ENCODE measurements around the gene MAGT1.
"Not testable (repeated sequence)": the region's sequence is repeated elsewhere in the genome, so short reads cannot be mapped to it uniquely, and the experiment has no call there.

The MAGT1 gene

DNA sequence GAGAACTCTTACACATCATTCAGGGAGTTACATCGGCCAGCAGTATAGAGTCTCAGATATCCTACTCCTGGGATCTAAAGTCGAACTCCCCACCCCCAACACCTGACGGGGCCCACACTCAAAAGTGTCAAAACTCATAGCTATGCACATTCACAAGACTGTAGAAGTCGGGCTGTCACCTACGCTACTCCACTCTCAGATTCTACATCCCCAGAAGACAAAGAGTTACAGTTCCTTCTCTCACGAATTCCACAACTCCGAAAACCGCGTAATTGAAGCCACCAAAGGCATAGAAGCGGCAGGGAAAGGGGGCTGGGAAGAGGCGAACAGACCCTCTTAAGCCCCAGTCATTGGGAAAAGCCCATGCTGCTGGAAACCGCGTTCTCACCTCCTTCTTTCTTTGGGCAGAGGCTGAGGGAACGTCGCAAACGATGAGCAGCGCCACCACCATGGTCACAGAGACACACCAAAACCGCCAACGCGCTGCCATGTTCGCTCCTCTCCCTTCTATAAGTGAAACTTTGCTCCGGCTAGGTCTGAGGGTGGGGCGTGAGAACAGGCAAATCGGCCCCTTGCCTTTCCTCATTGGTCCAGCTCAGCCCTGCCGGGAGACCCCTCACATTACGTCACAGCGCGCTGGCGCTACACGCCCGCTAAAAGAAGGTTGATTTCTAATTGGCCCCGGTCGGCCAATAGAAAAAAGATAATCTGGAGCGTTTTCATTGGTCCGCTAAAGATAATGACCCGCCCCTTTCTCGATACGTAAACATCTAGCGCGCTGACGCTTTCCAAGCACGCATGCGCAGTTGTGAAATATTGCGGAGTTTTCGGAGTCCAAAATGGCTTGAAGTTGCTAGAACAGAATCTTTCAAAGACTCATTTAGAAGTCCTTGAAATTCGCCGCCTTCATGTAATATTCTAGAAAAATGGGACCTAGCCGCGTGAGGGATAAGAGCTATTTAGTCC lies at the start of gene MAGT1:
MAGT1 (minus strand) TSS at position 515 of the 966 bp plus-strand sequence; CDS start at position 490, 25 bp downstream.
- peak; percentile 96 for DNase-seq

DNA sequence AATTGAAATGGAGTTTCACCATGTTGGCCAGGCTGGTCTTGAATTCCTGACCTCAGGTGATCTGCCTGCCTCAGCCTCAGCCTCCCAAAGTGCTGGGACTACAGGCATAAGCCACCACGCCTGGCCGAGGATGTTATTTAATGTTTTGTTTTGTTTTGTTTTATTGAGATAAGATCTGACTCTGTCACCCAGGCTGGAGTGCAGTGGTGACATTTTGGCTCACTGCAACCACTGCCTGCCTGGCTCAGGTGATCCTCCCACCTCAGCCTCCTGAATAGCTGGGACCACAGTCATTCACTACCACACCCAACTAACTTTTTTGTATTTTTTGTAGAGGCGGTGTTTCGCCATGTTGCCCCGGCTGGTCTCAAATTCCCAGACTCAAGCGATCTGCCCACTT lies 49.8 kb upstream of the MAGT1 start:
- not testable (repeated sequence) for DNase-seq

DNA sequence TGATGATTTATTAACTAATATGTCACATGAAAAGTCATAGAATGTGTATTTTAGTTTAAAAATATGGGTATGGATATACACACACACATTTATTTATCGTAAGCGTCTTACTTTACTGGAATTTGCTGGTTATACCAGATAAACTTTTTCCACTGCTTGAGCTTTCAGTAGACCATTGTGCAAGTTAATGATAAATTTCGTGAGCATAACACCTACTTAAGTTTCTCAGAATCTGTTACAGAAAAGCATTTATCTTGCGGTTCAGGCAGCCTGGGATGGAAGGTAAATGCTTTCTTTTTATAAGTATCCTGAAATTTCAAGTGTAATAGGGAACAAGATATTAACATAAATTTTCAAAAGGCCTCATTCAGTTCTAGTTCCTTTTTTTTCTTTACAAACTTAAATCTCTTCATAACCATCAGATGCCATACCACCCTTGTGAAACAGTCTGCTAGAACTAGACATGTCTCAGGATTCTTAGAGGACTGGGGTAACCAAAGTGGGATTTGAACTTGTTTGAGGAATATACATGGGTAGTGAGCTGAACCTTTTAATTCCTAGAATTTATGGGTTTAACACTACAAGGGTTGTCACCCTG lies 42.9 kb upstream of the MAGT1 start:
- no peak for DNase-seq

DNA sequence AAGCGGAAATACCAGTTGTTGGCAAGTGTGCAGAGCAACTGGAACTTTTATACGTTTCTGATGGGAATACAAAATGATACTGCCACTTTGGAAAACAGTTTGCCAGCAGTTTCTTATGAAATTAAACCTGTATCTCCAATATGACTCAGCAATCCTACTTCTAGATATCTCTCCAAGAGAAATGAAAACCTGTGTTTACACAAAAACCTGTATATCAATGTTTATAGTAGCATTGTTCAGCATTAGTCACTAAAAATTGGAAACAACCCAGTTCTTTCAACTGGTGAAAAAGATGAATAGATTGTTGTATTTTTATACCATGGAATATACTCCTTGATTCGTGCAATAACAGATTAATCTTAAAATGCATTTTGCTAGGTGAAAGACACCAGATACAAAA lies 42.1 kb upstream of the MAGT1 start:
- DNase-seq, result no peak

DNA sequence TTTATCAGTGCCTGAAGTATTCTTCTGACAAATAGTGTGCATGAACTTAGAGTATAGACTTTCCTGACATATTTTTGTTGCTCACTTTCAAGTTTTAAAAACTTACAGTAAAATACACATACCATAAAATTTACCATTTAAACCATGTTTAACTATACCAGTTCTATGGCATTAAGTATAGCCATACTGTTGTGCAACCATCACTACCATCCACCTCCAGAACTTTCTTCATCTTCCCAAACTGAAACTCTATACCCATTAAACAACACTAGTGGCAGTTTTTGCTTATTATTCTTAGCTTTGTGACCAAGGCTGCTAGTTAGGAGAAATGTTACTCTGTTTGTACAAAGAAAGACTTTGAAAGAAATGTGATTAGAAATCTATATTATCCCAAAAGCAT lies 41.1 kb upstream of the MAGT1 start:
- no peak for DNase-seq

DNA sequence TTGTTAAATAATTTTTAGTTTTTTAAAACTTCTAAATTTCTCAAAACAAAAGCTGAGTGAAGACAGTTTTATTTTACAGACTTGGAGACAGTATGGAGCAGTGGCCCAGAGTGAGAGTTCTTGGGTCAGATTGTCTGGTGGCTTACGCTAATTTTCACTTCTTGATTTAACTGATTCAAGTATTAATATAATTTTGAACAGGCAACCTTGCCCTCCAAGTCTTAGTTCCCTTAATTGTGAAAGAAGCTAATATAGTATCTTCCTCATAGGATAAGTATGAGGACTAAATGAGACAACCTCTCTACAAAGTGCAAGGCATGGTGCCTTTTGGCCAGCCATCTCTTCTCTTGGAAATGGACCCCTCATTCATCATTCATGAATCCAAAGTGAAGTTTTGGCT lies 40.7 kb upstream of the MAGT1 start:
- no peak for DNase-seq

DNA sequence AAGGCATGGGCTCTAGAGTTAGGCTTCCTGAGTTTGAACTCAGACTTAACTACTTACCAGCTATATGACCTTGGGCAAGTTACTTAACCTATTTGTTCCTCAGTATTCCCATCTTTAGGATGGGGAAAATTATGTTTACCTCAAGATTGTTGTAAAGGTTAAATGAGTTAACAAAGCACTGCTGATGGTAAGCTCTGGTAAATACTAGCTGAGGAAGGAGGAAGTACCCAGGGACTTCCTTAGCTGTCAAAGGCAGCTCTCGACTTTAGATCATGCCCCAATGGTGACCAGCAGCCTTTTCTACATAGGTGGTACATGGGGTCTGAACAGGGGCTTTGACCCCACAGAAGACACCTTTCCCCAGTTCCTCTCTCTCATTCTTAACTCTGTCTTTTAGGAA lies 35.3 kb upstream of the MAGT1 start:
- no peak for DNase-seq

DNA sequence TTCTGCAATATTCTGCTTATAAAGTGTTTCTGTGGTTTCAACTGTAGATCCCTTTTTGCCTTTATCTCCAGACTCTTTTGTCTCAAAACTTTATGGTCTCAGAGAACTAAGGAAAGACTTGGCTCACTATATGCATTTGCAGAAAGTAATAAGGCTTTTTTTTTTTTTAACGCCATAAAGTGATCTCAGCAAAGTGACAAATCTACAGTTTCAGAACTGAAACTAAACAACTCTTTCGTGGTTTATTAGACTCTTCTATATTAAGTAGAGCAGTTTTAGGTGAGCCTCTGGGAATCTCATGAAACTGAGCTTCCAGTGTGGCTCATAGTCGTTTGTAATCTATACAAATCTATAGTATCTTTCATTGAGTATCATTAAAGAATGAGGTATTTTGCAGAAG lies 30.5 kb upstream of the MAGT1 start:
- DNase-seq, result no peak

DNA sequence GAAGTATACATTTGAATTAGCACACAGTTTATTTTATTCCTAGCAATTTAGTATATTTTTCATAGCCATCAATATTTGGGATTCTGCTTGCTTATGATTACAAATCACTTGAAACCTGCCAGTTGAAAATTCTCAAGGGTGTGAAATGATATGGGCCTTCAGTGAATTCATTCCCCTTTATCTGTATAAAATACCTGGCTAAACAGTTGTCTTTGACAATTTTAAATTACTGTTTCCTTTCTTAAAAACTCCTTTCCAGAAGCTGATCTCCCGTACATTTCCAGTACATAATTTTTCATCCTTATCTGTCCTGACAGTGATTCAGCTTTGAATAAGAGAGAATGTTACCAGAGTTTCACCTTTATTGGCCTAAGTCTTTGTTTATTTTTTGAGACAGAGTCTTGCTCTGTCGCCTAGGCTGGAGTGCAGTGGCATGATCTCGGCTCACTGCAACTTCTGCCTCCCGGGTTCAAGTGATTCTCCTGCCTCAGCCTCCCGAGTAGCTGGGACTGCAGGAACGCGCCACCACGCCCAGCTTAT lies 29.2 kb upstream of the MAGT1 start:
- DNase-seq, result no peak

DNA sequence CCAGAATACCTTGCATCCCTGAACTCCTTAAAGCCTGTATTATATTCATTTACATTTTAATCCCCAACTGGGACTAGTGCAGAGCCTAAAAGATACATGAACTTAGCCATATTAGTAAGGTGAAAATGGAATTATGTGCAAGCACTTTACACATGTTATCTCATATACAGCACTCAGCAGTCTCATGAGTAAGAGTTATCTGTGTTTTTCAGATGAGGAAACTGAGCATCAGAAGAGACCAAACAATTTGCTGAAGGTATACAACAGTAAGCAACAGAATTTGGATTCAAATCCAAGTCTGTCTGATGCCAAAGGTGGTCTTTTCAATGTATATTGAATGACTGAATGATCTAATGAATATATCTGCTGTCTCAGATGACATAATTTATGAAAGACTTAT lies 27.6 kb upstream of the MAGT1 start:
- DNase-seq, result no peak

DNA sequence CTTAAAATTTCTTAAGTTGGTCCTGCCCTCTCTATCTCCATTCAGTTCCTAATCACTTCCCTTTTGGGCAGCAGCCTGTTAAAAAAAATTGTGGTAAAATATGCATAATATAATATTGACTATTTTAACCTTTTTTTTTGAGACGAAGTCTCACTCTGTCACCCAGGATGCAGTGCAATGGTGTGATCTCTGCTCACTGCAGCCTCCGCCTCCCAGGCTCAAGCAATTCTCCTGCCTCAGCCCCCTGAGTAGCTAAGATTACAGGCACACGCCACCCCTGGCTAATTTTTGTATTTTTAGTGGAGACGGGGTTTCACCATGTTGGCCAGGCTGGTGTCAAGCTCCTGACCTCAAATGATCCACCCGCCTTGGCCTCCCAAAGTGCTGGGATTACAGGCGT lies 24.1 kb upstream of the MAGT1 start:
- not testable (repeated sequence) for DNase-seq

DNA sequence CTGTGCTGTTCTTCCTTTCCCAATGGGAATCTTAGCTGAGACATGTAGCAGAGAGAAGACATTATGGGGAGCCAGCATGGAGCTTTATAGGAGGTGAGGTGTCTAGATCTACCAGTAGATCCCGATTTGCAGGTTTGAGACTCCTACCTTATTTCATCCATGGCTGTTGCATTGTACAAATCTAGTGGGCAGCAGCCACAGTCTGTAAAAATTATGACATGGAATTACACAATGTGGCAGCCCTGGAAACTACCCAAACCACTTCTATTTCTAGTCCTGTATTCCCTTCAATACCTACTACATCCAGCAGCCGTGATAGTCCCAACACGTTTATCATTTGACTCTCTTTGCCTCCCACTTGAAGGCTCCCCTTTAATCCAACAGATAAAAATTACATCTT lies 23.3 kb upstream of the MAGT1 start:
- DNase-seq, result no peak

DNA sequence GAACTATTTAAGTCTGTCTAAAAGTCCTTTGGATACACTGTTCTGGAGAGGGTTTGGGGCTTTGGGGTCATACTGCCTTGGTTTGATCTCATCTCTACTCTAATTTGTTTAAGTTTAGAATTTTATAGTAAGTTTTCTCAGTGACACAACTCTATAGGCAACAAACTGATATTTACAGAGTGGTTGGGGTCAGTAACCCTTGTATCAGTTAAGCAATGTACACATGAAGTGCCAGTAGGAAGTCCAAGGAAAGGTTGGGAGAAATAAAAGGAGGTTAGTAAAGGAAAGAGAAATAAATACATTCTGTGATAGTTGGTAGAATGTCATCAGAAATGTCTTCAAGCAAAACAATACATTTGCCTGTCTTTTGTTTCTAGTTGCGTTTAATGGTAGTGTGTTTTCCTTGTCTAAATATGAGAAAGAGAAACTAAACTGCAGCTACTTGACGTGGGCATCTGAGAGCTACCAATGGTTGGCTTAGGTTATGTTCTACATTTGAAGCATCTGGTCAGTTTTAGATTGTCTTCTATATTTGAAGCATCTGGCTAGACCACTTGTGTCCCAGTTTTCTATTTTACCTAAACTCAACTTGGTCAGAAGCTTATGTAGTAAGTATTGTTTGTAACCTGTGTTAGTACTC lies 22.2 kb upstream of the MAGT1 start:
- DNase-seq, result no peak

DNA sequence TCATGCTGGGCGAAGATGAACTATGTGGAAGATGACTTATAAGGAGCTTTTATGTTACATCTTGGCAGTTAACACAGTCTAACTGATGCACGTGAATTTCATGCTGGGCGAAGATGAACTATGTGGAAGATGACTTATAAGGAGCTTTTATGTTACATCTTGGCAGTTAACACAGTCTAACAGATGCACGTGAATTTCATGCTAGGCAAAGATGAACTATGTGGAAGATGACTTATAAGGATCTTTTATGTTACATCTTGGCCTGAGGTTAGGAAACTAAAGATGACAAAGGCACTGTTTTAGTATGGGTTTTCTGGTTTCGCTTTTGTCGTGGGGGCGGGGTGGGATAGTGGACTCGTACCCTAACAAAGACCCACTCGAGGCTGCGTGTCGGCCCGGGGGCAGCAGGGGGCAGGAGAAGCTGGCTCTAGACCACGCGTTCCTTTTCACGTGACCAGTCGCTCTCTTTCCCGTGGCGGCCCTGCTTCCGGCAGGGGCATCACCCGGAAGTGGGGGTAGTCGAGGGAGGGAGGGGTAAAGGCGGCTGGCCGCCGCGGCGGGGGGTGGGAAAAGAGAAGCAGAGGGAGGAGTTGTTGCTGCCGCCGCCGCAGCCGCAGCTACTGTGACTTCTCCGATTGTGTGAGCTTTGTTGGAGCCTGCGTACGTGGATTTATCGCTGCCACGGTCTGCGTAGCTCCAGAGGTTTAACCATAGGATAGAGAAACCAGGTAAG lies 15.0 kb upstream of the MAGT1 start, which contains the start of gene ATP7A:
ATP7A (plus strand) TSS at position 586 of the 733 bp plus-strand sequence. CDS start 60,949 bp downstream, outside the sequence.
- peak; percentile 95 for DNase-seq

DNA sequence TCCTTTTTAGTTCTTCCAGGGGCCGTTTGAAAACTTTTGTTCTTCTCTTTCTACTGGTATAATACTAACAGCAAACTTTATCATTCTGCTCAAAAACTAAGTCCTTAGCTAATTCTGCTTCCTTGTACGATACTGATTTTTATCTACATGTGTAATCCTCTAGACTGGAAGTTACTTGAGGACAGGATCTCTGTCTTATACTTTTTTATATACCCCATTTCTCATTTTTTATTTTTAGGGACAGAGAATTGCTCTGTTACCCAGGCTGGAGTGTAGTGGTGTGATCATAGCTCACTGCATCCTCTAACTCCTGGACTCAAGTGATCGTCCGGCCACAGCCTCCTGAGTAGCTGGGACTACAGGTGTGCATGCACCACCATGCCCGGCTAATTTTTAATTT lies 6.3 kb upstream of the MAGT1 start:
- DNase-seq, result no peak

DNA sequence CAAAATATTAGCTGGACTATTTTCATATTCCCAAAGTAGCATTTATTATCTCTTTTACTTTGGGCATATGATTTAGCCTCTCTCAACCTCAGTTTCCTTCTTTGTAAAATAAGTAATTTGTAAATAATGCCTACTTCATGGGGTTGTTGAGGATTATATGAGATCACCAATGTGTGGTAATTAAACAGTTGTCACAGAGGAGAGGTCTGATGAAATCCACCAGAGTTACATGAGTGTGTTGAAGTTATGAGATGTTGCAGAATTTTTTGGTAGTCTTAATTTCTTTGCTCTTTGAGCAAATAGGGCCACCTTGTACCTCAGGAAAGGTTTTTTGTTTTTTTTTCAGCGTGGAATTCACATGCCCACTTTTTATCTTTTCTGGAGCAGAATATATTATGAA lies 5.5 kb upstream of the MAGT1 start:
- no peak for DNase-seq

DNA sequence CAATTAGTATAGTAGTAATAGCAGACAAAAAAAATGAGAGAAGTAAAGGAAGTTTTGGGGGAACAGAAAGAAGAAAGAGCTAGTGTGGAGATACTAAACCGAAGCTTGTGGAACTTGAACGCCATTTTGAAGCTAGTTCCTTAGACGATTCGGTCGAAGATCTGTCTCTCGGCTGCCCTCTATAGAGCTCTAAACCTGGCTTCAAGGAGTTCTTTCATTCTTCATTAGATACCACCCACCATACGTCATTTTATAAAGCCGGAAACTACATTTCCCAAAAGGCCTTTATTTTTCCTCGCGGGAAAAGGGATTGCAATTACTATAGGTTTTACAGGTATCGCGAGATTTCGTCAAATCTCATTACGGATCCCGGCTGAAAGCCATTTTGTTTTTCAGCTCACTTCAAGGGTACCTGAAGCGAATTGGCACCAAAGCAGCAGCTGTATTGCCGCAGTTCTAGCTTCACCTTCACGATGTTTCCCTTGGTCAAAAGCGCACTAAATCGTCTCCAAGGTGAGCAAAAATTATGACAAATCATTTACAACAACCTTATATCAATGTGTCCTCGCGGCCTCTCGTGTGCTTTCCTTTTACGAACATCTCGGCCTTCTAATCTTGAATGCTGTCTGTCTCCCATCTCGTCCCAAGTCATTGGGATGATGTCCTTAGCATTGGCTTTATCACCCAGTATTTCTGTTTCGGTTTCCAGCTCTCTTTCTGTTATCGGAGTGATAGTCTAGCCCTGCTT lies 4.0 kb upstream of the MAGT1 start, which contains the start of gene COX7B:
COX7B (plus strand) TSS at position 388 of the 748 bp plus-strand sequence; CDS start at position 474, 86 bp downstream.
- DNase-seq, result peak; percentile 78

DNA sequence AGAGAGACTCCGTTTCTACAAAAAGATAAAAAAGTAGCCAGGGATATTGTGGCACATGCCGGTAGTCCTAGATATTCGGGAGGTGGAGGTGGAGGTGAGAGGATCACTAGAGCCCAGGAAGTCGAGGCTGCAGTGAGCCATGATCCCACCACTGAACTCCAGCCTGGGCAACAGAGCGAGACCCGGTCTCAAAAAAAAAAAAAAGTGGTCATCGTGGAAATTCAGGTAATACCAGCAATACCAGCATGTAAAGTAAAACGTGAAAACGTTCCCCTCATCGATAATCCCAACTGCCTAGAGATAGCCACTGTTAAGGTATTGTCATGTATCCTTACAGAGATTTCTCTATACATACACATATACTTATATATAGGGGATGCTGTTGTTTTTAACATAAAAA lies 1.5 kb downstream of the MAGT1 start:
- no peak for DNase-seq

DNA sequence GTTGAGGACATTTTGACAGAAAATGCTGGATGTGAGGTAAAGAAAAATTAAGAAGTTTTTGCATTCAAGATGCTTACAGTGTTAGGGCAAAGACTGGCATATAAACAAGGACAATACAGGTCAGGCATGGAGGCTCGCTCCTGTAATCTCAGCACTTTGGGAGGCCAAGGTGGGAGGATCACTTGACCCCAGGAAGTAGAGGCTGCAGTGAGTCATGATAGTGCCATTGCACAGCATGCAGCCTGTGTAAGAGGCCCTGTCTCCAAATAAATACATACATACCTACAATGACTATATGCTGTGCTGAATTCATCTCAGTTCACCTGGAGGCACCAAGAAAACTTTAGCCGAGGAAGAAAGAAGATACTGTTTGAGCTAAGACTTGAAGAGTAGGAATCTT lies 2.3 kb downstream of the MAGT1 start:
- no peak for DNase-seq

DNA sequence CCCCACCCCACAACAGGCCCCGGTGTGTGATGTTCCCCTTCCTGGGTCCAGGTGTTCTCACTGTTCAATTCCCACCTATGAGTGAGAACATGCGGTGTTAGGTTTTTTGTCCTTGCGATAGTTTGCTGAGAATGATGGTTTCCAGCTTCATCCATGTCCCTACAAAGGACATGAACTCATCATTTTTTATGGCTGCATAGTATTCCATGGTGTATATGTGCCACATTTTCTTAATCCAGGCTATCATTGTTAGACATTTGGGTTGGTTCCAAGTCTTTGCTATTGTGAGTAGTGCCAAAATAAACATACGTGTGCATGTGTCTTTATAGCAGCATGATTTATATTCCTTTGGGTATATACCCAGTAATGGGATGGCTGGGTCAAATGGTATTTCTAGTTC lies 13.8 kb downstream of the MAGT1 start:
- DNase-seq, result not testable (repeated sequence)

DNA sequence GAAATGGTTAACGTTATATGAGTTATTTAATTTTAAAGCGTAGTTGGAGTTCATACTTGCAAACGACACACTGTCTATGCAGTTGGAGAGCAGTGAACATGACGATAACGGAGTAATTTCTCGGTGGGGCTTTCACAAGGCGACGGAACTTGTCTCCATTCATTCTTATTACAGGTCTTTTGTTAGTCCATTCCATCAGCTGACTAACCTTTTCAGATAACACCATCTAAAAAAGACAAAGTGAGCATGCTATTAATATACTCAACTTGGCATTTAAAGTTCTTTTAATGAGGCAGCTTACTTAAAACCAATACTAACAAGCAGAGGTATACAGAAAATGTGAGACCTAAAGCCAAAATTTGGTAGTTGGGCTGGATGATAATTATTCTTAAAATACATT lies 19.9 kb downstream of the MAGT1 start:
- no peak for DNase-seq

DNA sequence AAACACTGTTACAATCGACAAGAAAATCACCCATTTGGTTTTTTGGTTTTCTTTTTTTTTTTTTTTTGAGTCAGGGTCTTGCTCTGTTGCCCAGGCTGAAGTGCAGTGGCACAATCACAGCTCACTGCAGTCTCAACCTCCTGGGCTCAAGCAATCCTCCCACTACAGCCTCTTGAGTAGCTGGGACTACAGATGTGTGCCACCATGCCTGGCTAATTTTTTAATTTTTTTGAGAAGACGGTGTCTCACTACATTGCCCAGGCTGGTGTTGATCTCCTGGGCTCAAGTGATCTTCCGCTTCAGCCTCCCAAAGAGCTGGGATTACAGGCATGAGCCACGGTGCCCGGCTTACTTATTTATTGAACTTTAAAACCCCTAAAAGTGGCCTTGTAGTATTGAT lies 63.7 kb downstream of the MAGT1 start:
- not testable (repeated sequence) for DNase-seq
